DOHH2 (cell line): ENCODE results near the gene LRRC4B.

Experiments
- EZH2phosphoT487 ChIP-seq: fragments of 200-600 bp; sonication (generic); IDR thresholded peaks from 2 replicates; pipeline ENCODE4 v1.6.1; 2017; ENCODE audit warnings: borderline replicate concordance, mild to moderate bottlenecking, antibody characterized with exemption, low read length, moderate library complexity, mixed read lengths
- TF ChIP-seq, protein P1 (sequence below): fragments of 200-600 bp; sonication (generic); IDR thresholded peaks from one replicate; pipeline ENCODE4 v1.5.1; 2014; ENCODE audit warnings: antibody characterized with exemption, mild to moderate bottlenecking, low read depth, low read length; ENCODE audit not compliant: poor library complexity, severe bottlenecking

DNA sequence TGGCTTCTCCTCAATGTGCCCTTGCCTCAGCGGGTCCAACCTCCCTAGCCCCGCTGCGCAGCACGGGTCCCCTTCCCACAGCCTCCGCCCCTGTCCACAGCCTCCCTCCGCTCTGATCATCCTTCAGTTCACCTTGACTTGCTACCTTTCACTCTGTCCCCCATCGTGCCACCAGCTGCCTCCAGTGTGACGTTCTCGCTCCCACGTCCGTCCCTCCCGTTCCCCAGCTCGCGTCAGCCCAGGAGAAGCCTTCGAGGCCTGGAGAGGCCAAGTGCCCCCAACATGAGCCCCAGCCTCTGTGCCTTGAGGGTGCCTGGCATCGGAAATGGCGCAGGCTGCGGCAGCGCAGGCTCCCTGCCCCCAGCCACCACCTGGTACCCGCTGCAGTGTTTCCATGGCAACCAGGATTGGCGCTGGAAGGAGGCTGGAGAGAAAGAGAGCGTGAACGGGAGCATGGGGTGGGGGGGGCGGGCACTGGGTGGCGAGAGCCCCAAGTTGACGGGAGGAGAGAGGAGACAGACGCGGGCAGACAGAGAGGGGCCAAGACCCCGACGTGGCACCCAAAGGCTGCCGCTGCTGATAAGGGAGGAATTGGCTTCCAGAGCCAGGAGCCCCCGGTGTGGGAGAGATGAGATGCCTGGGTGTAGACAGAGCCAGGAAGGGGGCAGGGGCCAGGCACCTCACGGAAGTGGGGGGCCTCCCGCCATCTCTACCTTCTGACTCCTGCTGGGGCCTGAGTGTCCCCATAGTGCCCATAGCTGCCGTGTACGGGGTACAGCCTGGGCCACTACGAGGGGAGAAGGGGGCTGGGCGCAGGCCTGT, 53.7 kb downstream of the LRRC4B start:
- TF ChIP-seq, protein P1, sequence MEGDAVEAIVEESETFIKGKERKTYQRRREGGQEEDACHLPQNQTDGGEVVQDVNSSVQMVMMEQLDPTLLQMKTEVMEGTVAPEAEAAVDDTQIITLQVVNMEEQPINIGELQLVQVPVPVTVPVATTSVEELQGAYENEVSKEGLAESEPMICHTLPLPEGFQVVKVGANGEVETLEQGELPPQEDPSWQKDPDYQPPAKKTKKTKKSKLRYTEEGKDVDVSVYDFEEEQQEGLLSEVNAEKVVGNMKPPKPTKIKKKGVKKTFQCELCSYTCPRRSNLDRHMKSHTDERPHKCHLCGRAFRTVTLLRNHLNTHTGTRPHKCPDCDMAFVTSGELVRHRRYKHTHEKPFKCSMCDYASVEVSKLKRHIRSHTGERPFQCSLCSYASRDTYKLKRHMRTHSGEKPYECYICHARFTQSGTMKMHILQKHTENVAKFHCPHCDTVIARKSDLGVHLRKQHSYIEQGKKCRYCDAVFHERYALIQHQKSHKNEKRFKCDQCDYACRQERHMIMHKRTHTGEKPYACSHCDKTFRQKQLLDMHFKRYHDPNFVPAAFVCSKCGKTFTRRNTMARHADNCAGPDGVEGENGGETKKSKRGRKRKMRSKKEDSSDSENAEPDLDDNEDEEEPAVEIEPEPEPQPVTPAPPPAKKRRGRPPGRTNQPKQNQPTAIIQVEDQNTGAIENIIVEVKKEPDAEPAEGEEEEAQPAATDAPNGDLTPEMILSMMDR: no peak
- no peak for TF ChIP-seq EZH2phosphoT487
